Activated CD8-positive, alpha-beta memory T cell treated with anti-CD3 and anti-CD28 coated beads, Interleukin-2, amount 10 ng/mL, durations not matched to agents 7 days and 5 days (primary cell): Measurements from ENCODE around the gene APEX1. TPM values are rescaled to one million over a fixed set of nuclear protein-coding genes. Genes with fewer than 3 reads are reported as not detected.

Experiments
- ATAC-seq: fragments of 150-1000 bp; cut with Tn5 transposase; one replicate; pipeline ENCODE4 v1.10.0; 2021; ENCODE audit warnings: moderate library complexity
- CTCF ChIA-PET: fragments of 350-600 bp; sonication (Branson Sonifier 250); formaldehyde crosslinking; loops from one replicate; lab custom pipeline; 2021; ENCODE audit warnings: antibody characterized with exemption; lab: Charles Lee
- DNase-seq: peaks from one replicate; pipeline ENCODE4 v3.0.0-alpha.2; 2020
- H3K27ac Mint-ChIP-seq: one replicate; pipeline ENCODE4 v1.8.0; 2021; ENCODE audit warnings: mild to moderate bottlenecking, mixed read lengths
- H3K27me3 Mint-ChIP-seq: one replicate; pipeline ENCODE4 v1.8.0; 2021; ENCODE audit warnings: mixed read lengths
- H3K36me3 Mint-ChIP-seq: one replicate; pipeline ENCODE4 v1.8.0; 2021; ENCODE audit warnings: mild to moderate bottlenecking, mixed read lengths
- H3K4me1 Mint-ChIP-seq: one replicate; pipeline ENCODE4 v1.8.0; 2021; ENCODE audit warnings: mixed read lengths
- H3K4me3 Mint-ChIP-seq: one replicate; pipeline ENCODE4 v1.8.0; 2021; ENCODE audit warnings: mild to moderate bottlenecking, moderate library complexity, mixed read lengths
- H3K9me3 Mint-ChIP-seq: one replicate; pipeline ENCODE4 v1.8.0; 2022; ENCODE audit warnings: low read depth, mixed read lengths
- total RNA-seq, 2 experiments: library from RNA; stranded (reverse); gene quantifications; one replicate each; pipeline ENCODE4 v1.2.3, GENCODE V29; 2021

APEX1 gene
- 100 to 1,000 TPM; 112 to 179 TPM for total RNA-seq

DNA sequence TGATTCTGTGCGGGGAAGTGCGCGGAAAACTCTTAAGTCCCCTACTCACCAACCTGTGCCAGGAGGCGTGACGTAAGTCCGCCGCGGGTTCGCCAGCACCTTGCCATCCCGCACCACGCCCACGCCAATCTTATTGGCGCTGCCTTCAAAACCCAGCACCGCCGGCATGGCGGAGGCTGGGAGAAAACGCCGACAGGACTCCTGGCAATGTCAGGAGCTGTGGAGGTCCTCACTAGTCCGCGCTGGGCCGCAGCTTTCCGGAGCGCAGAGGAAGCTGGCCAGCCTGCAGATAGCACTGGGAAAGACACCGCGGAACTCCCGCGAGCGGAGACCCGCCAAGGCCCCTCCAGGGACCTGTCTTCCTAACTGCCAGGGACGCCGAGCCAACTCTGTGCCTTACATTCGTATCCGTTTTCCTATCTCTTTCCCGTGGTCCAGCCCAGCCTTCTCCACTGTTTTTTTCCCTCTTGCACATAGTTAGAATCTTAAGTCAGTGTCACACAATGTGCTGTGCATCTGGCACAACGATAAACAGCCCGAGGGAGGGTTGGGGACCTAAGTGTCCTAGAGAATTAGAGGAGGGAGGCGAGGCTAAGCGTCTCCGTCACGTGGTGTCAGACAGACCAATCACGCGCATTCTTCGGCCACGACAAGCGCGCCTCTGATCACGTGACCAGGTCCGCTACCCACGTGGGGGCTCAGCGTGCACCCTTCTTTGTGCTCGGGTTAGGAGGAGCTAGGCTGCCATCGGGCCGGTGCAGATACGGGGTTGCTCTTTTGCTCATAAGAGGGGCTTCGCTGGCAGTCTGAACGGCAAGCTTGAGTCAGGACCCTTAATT is at the start of gene APEX1, which contains the start of gene OSGEP:
APEX1 (plus strand) TSS at position 711 of the 839 bp plus-strand sequence. CDS start 420 bp downstream, outside the sequence.
OSGEP (minus strand) TSS at position 297 of the 839 bp plus-strand sequence; CDS start at position 168, 129 bp downstream.
- CTCF ChIA-PET, result interaction anchor here (0.6 to 6.6 kb wide), 10 partner anchors 8 to 159 kb away, joined by 3 to 38 read pairs (median 4); partner anchors contain the start of gene TEP1
- peaks cover 39% of the 10 kb centered on the region for H3K36me3 Mint-ChIP-seq
- H3K27ac Mint-ChIP-seq, result no peak within 1 kb of the TSS
- peak; percentile 89 for ATAC-seq
- H3K27me3 Mint-ChIP-seq, result no peaks in the 10 kb centered on the region
- peaks cover 29% of the 10 kb centered on the region for H3K4me1 Mint-ChIP-seq
- H3K9me3 Mint-ChIP-seq, result no peaks in the 10 kb centered on the region
- peak; percentile 99 for DNase-seq
- H3K4me3 Mint-ChIP-seq, result no peak within 1 kb of the TSS

- CTCF ChIA-PET, result no interaction called here
- no peaks in the 10 kb centered on the region for H3K27me3 Mint-ChIP-seq
- H3K4me1 Mint-ChIP-seq, result peaks cover 35% of the 10 kb centered on the region
- DNase-seq (no peak), ATAC-seq (no peak)
- H3K36me3 Mint-ChIP-seq, result peaks cover 49% of the 10 kb centered on the region
- no peak overlapping the region for H3K27ac Mint-ChIP-seq
- no peak overlapping the region for H3K4me3 Mint-ChIP-seq
- H3K9me3 Mint-ChIP-seq, result no peaks in the 10 kb centered on the region
Observed at GRCh38 chr14:20409226-20409625, 45.8 kb upstream of the APEX1 start.

DNA sequence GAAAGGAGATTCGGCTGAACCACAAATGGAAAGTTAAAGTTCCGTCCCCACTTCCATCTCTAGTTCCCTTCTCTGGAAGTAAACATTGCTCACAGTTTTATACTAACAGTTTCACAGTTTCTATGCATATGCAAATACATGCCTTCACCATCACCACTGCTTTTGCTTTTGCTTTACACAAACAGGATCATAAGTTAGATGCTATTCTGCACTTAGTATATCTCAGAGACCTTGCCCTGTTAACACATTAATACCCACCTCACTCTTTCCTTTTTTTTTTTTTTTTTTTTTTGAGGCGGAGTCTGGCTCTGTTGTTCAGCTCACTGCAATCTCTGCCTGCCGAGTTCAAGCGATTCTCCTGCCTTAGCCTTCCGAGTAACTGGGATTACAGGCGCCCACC is 42.6 kb upstream of the APEX1 start:
- H3K4me3 Mint-ChIP-seq, result peak overlapping the region; percentile 94
- H3K9me3 Mint-ChIP-seq, result no peaks in the 10 kb centered on the region
- peak; percentile 13 for ATAC-seq
- H3K27ac Mint-ChIP-seq, result peak overlapping the region; percentile 97
- H3K27me3 Mint-ChIP-seq, result no peaks in the 10 kb centered on the region
- H3K4me1 Mint-ChIP-seq, result peaks cover 37% of the 10 kb centered on the region
- H3K36me3 Mint-ChIP-seq, result peaks cover 23% of the 10 kb centered on the region
- CTCF ChIA-PET, result interaction anchor here (1.1 to 4.4 kb wide), 6 partner anchors 50 to 210 kb away, joined by 3 to 48 read pairs (median 8); partner anchors contain the start of genes PARP2 and PIP4P1
- no peak for DNase-seq

- DNase-seq (peak; percentile 86), ATAC-seq (peak; percentile 93)
- Mint-ChIP-seq H3K36me3 (peaks cover 16% of the 10 kb centered on the region), H3K9me3 (no peaks in the 10 kb centered on the region), H3K27ac (peak within 1 kb of the TSS; percentile 97), H3K4me1 (peaks cover 37% of the 10 kb centered on the region), H3K4me3 (peak within 1 kb of the TSS; percentile 94), H3K27me3 (no peaks in the 10 kb centered on the region)
- CTCF ChIA-PET, result interaction anchor here (0.9 to 4.4 kb wide), 13 partner anchors 10 to 209 kb away, joined by 3 to 48 read pairs (median 5); partner anchors contain the start of genes APEX1, OSGEP, PARP2 and PIP4P1
Observed at GRCh38 chr14:20412876-20413743, 41.9 kb upstream of the APEX1 start, which contains the start of gene TEP1. Gene TEP1, minus strand, starts transcription at chr14:20413501. Its CDS starts 5,062 bp downstream, at chr14:20408439.

- peak; percentile 50 for ATAC-seq
- Mint-ChIP-seq H3K27ac (peak overlapping the region; percentile 97), H3K36me3 (peaks cover 12% of the 10 kb centered on the region), H3K9me3 (no peaks in the 10 kb centered on the region), H3K27me3 (no peaks in the 10 kb centered on the region), H3K4me3 (peak overlapping the region; percentile 94), H3K4me1 (peaks cover 37% of the 10 kb centered on the region)
- DNase-seq, result peak; percentile 63
- CTCF ChIA-PET, result interaction anchor here (0.6 to 4.4 kb wide), 16 partner anchors 9 to 200 kb away, joined by 3 to 48 read pairs (median 5); partner anchors contain the start of genes APEX1, OSGEP, PARP2 and PIP4P1
Observed at GRCh38 chr14:20413744-20414082, 41.3 kb upstream of the APEX1 start.

- ATAC-seq (peak; percentile 37), DNase-seq (peak; percentile 60)
- H3K4me1 Mint-ChIP-seq, result peaks cover 32% of the 10 kb centered on the region
- no peaks in the 10 kb centered on the region for H3K27me3 Mint-ChIP-seq
- H3K9me3 Mint-ChIP-seq, result no peaks in the 10 kb centered on the region
- H3K36me3 Mint-ChIP-seq, result peaks cover 6% of the 10 kb centered on the region
- CTCF ChIA-PET, result interaction anchor here (0.6 to 4.4 kb wide), 35 partner anchors 9 to 252 kb away, joined by 3 to 48 read pairs (median 5); partner anchors contain the start of genes APEX1, KLHL33, OSGEP and PARP2
- H3K27ac Mint-ChIP-seq, result peak overlapping the region; percentile 78
- H3K4me3 Mint-ChIP-seq, result no peak overlapping the region
Observed at GRCh38 chr14:20415782-20416206, 39.2 kb upstream of the APEX1 start.

- no peaks in the 10 kb centered on the region for H3K9me3 Mint-ChIP-seq
- H3K27me3 Mint-ChIP-seq, result no peaks in the 10 kb centered on the region
- peaks cover 4% of the 10 kb centered on the region for H3K36me3 Mint-ChIP-seq
- CTCF ChIA-PET, result interaction anchor here (0.6 to 4.4 kb wide), 33 partner anchors 9 to 252 kb away, joined by 3 to 48 read pairs (median 5); partner anchors contain the start of genes APEX1, KLHL33, OSGEP and PARP2
- peak overlapping the region; percentile 78 for H3K27ac Mint-ChIP-seq
- ATAC-seq (no peak), DNase-seq (no peak)
- H3K4me3 Mint-ChIP-seq, result no peak overlapping the region
- H3K4me1 Mint-ChIP-seq, result peaks cover 27% of the 10 kb centered on the region
Observed at GRCh38 chr14:20416223-20416622, 38.8 kb upstream of the APEX1 start.

DNA sequence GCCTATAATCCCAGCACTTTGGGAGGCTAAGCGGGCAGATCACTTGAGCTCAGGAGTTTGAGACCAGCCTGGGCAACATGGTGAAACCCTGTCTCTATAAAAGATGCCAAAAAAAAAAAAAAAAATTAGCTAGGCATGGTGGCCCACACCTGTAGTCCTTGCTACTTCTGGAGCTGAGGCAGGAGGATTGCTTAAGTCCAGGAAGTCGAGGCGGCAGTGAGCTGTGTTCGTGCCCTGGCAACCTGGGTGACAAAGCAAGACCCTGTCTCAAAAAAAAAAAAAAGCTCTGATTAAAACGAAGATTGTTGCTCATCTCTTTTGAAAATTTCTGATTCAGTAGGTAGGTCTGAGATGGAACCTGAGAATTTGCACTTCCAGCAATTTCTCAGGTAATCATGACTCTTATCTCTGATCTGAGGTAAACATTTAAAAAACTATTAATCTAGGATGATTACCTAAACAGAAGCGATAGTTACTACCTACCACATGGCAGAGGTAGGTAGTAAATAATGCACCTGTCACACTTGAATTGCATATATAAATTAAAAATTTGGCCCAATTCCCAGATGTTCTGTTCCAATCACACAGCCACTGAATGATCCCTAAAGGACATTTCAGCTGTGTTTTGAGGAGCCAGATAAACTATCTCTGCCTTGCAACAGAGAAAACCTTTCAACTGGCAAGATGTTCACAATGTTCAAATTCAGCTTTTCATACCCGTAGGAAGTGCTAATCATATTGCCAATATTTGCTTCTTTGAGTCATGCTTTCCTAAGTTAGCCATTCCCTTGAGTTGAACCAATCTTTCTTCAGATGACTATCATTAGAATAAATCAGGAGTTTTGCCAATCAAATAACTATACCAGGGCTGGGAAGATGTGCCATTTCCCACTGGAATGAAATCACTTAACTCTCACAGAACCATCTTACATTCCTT is 37.5 kb upstream of the APEX1 start:
- Mint-ChIP-seq H3K9me3 (no peaks in the 10 kb centered on the region), H3K36me3 (no peaks in the 10 kb centered on the region), H3K27me3 (no peaks in the 10 kb centered on the region), H3K4me3 (no peak overlapping the region), H3K4me1 (peaks cover 18% of the 10 kb centered on the region), H3K27ac (no peak overlapping the region)
- DNase-seq, result no peak
- no peak for ATAC-seq
- CTCF ChIA-PET, result interaction anchor here (0.9 to 1.6 kb wide), 5 partner anchors 13 to 191 kb away, joined by 3 to 9 read pairs (median 4); partner anchors contain the start of genes APEX1 and OSGEP

DNA sequence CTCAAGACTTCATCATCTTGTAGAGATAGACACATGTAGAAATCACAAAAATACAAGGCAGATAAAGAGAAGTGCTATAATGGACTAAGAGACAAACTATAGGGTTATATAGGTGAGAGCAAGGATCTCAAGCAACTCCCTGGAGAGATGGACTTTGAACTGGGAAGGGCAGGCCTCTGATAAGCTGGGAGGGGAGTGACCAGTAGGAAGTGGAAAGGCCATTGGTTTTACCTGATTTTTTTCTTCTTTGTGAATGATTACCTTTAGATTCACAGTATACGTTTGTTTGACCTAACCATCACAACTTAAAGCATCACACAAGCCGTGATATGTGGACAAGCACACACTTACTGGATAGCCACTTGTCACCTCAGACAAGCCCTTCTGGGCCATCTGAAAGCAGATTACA is 36.5 kb upstream of the APEX1 start:
- no peak for ATAC-seq
- H3K4me3 Mint-ChIP-seq, result no peak overlapping the region
- CTCF ChIA-PET, result no interaction called here
- H3K9me3 Mint-ChIP-seq, result no peaks in the 10 kb centered on the region
- H3K27ac Mint-ChIP-seq, result no peak overlapping the region
- no peaks in the 10 kb centered on the region for H3K36me3 Mint-ChIP-seq
- H3K4me1 Mint-ChIP-seq, result peaks cover 18% of the 10 kb centered on the region
- DNase-seq, result no peak
- H3K27me3 Mint-ChIP-seq, result no peaks in the 10 kb centered on the region

DNA sequence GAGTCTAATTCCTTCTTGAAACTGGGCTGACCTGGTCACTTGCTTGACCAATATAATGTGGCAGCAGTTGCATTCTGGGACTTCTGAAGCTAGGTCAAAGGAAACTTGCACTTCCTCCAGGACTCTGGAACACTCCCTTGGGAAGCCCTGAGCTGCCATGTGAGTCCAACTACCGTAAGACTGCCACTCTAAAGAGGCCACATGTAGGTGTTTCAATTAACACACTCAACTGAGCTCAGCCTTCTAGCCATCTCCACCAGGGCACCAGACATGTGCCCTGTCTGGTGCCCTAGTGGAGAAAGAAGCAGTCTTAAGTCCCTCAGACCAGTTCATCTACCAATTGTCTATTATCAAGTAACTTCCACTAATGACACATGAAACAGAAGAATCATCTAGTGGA is 35.6 kb upstream of the APEX1 start:
- Mint-ChIP-seq H3K27me3 (no peaks in the 10 kb centered on the region), H3K4me1 (peaks cover 10% of the 10 kb centered on the region), H3K4me3 (no peak overlapping the region), H3K27ac (no peak overlapping the region), H3K9me3 (no peaks in the 10 kb centered on the region), H3K36me3 (no peaks in the 10 kb centered on the region)
- no peak for ATAC-seq
- DNase-seq, result no peak
- CTCF ChIA-PET, result no interaction called here

GRCh38 chr14:20421267-20421666 is 33.8 kb upstream of the APEX1 start:
- peaks cover 2% of the 10 kb centered on the region for H3K4me1 Mint-ChIP-seq
- CTCF ChIA-PET, result interaction anchor here (0.8 to 2.5 kb wide), 3 partner anchors 94 to 550 kb away, joined by 3 to 10 read pairs (median 4); no protein-coding TSS in a partner anchor
- H3K36me3 Mint-ChIP-seq, result no peaks in the 10 kb centered on the region
- H3K27me3 Mint-ChIP-seq, result no peaks in the 10 kb centered on the region
- ATAC-seq (no peak), DNase-seq (no peak)
- no peaks in the 10 kb centered on the region for H3K9me3 Mint-ChIP-seq
- H3K4me3 Mint-ChIP-seq, result no peak overlapping the region
- no peak overlapping the region for H3K27ac Mint-ChIP-seq

- H3K27me3 Mint-ChIP-seq, result no peaks in the 10 kb centered on the region
- no peak overlapping the region for H3K4me3 Mint-ChIP-seq
- H3K27ac Mint-ChIP-seq, result no peak overlapping the region
- no peak for ATAC-seq
- CTCF ChIA-PET, result interaction anchor here (0.8 to 2.5 kb wide), 3 partner anchors 9 to 187 kb away, joined by 3 to 10 read pairs (median 3); no protein-coding TSS in a partner anchor
- H3K9me3 Mint-ChIP-seq, result no peaks in the 10 kb centered on the region
- no peak for DNase-seq
- peaks cover 9% of the 10 kb centered on the region for H3K4me1 Mint-ChIP-seq
- H3K36me3 Mint-ChIP-seq, result no peaks in the 10 kb centered on the region
Observed at GRCh38 chr14:20422886-20423285, 32.1 kb upstream of the APEX1 start.
